Sigmoid colon (tissue), 7 donors: ENCODE measurements around the gene ATP2B3. TPM values are rescaled to one million over a fixed set of nuclear protein-coding genes. Genes with fewer than 3 reads are reported as not detected.
A peak's percentile ranks its signal among the peaks of the same experiment; 100 is the strongest.

ENCODE experiments used
- DNase-seq: peaks from one replicate; pipeline ENCODE4 v3.0.0-alpha.2; 2019
- H3K27ac ChIP-seq, 4 donors: fragments of 200-600 bp; sonication (generic); one replicate each; pipeline ENCODE4 v1.5.1; 2016 to 2019; ENCODE audit warnings: mild to moderate bottlenecking in 1 of 4
- H3K27me3 ChIP-seq, 3 donors: fragments of 200-600 bp; sonication (generic); one replicate each; pipeline ENCODE4 v1.5.1; 2019; ENCODE audit warnings: mild to moderate bottlenecking in 1 of 3
- H3K36me3 ChIP-seq, 4 donors: fragments of 200-600 bp; sonication (generic); one replicate each; pipeline ENCODE4 v1.5.1; 2016 to 2019
- H3K4me1 ChIP-seq, 4 donors: fragments of 200-600 bp; sonication (generic); one replicate each; pipeline ENCODE4 v1.5.1; 2017 to 2019
- H3K4me3 ChIP-seq, 4 donors: fragments of 200-600 bp; sonication (generic); one replicate each; pipeline ENCODE4 v1.5.1; 2017 to 2019; ENCODE audit warnings: mild to moderate bottlenecking in 2 of 4, moderate library complexity in 1 of 4
- H3K9me3 ChIP-seq, 4 donors: fragments of 200-600 bp in 3 of 4; sonication (generic) in 3 of 4; one replicate each; pipeline versions ENCODE4 v1.5.1 to v1.6.1; 2013 to 2019
- CTCF ChIP-seq, 4 experiments: fragments of 450-650 bp in 3 of 4; fragments of 200-600 bp in 1 of 4; IDR thresholded peaks; one replicate each; pipeline ENCODE4 v1.5.1; 2016 to 2019; ENCODE audit warnings: antibody characterized with exemption in 4 of 4, mild to moderate bottlenecking in 3 of 4, moderate library complexity in 2 of 4
- EP300 ChIP-seq, 4 donors: sonication (generic); formaldehyde crosslinking; IDR thresholded peaks; one replicate each; pipeline ENCODE4 v1.6.1; 2017; ENCODE audit warnings: antibody characterized with exemption in 4 of 4
- POLR2A ChIP-seq, 2 donors: fragments of 450-650 bp; IDR thresholded peaks; one replicate each; pipeline ENCODE4 v1.6.1; 2016; ENCODE audit warnings: antibody characterized with exemption in 2 of 2, mild to moderate bottlenecking in 2 of 2, moderate library complexity in 2 of 2
- POLR2AphosphoS5 ChIP-seq, 4 donors: sonication (generic); formaldehyde crosslinking; IDR thresholded peaks; one replicate each; pipeline ENCODE4 v1.6.1; 2017; ENCODE audit warnings: antibody characterized with exemption in 4 of 4
- WGBS, 2 donors: extraction: QIAGEN DNeasy Blood & Tissue Kit; methylation state at CpG; one replicate each; pipeline ENCODE4 v1.1.7; 2013; 5-methylcytosine and 5-hydroxymethylcytosine counted together
- intact Hi-C: fragments of 100-400 bp; cut with DNase I; formaldehyde crosslinking; loops from one replicate; pipeline ENCODE4 v1.15.1; 2023
- polyA plus RNA-seq, 3 donors: library from polyadenylated mRNA; stranded (reverse); fragments of 200-250 nt; gene quantifications; one replicate each; pipeline ENCODE4 v1.2.3, GENCODE V29; 2013
- total RNA-seq, 4 donors: library from RNA; depleted of rRNA; stranded (reverse); fragments of >200 nt; gene quantifications; one replicate each; pipeline ENCODE4 v1.1.0, GENCODE V29; 2016
- donor health status: healthy with polysubstance abuse.
- donor health status: Bipolar disorder and iron deficiency.
- donor health status: healthy.

Gene ATP2B3
- total and polyA plus RNA-seq, 7 donors: under 0.01 to 0.95 (median 0.26) TPM; not detected in 2

- Histone ChIP-seq H3K27ac (peak within 1 kb of the TSS; percentile 17 to 49 (median 30)), H3K27me3 (peaks cover 0 to 7% (median 0%) of the 10 kb centered on the region in 3 donors), H3K4me3 (peak within 1 kb of the TSS in 3 of 4 donors; percentile 20 to 41 (median 23)), H3K36me3 (no peaks in the 10 kb centered on the region), H3K4me1 (no peaks in the 10 kb centered on the region), H3K9me3 (no peaks in the 10 kb centered on the region)
- no peak for DNase-seq
- TF ChIP-seq POLR2AphosphoS5 (IDR thresholded peaks at IDR 0.05) (no peak), CTCF (IDR thresholded peaks at IDR 0.05) (peak in 1 of 4 experiments; percentile 27)
- 14 to 17% methylated on average over 33 to 39 of the region's 41 CpGs for WGBS, 2 donors
- intact Hi-C loops: no loop called here
Observed at GRCh38 chrX:153494541-153495361, 22.7 kb upstream of the ATP2B3 start, which contains the start of gene BGN. Gene BGN (plus strand): TSS chrX:153494980. CDS start chrX:153504632, 9,652 bp downstream.

GRCh38 chrX:153495362-153495751 is 22.1 kb upstream of the ATP2B3 start:
- 33 to 34% methylated on average over 17 of the region's 17 CpGs for WGBS, 2 donors
- Histone ChIP-seq H3K36me3 (no peaks in the 10 kb centered on the region), H3K4me1 (no peaks in the 10 kb centered on the region), H3K27ac (peak overlapping the region; percentile 17 to 42 (median 30)), H3K27me3 (peaks cover 0 to 7% (median 0%) of the 10 kb centered on the region in 3 donors), H3K4me3 (peak overlapping the region in 3 of 4 donors; percentile 20 to 41 (median 23)), H3K9me3 (no peaks in the 10 kb centered on the region)
- TF ChIP-seq EP300 (IDR thresholded peaks at IDR 0.05) (no peak), POLR2AphosphoS5 (IDR thresholded peaks at IDR 0.05) (no peak), CTCF (IDR thresholded peaks at IDR 0.05) (peak in 1 of 4 experiments; percentile 17)
- intact Hi-C loops: no loop called here
- DNase-seq: no peak

- intact Hi-C loops: no loop called here
- TF ChIP-seq POLR2AphosphoS5 (IDR thresholded peaks at IDR 0.05): no peak
- TF ChIP-seq CTCF (IDR thresholded peaks at IDR 0.05): no peak
- TF ChIP-seq EP300 (IDR thresholded peaks at IDR 0.05): no peak
- TF ChIP-seq POLR2A (IDR thresholded peaks at IDR 0.05): no peak
- peak overlapping the region in 2 of 4 donors; percentile 20 to 41 for H3K4me3 ChIP-seq
Observed at GRCh38 chrX:153495903-153496589, 21.4 kb upstream of the ATP2B3 start.

GRCh38 chrX:153496590-153496959 is 20.9 kb upstream of the ATP2B3 start:
- TF ChIP-seq POLR2A (IDR thresholded peaks at IDR 0.05): no peak
- TF ChIP-seq CTCF (IDR thresholded peaks at IDR 0.05): no peak
- TF ChIP-seq POLR2AphosphoS5 (IDR thresholded peaks at IDR 0.05): no peak
- no peak for TF ChIP-seq EP300 (IDR thresholded peaks at IDR 0.05)
- Histone ChIP-seq H3K4me1 (no peaks in the 10 kb centered on the region), H3K36me3 (no peaks in the 10 kb centered on the region), H3K27ac (no peak overlapping the region), H3K9me3 (no peaks in the 10 kb centered on the region), H3K27me3 (peaks cover 0 to 7% (median 0%) of the 10 kb centered on the region in 3 donors), H3K4me3 (peak overlapping the region in 1 of 4 donors; percentile 41)
- WGBS, 2 donors: 47 to 61% methylated on average over 8 of the region's 8 CpGs
- intact Hi-C loops: no loop called here
- no peak for DNase-seq

More at GRCh38 chrX:153495903-153496589, 21.4 kb upstream of the ATP2B3 start:
- DNase-seq: no peak
- Histone ChIP-seq H3K9me3 (no peaks in the 10 kb centered on the region), H3K27ac (peak overlapping the region in 1 of 4 donors; percentile 29), H3K36me3 (no peaks in the 10 kb centered on the region), H3K4me1 (no peaks in the 10 kb centered on the region), H3K27me3 (peaks cover 0 to 7% (median 0%) of the 10 kb centered on the region in 3 donors)
- WGBS, 2 donors: 79 to 80% methylated on average over 18 of the region's 18 CpGs
